H9 (cell line): Measurements from ENCODE around the gene ANKRD39. TPM values are rescaled to one million over a fixed set of nuclear protein-coding genes. Genes with fewer than 3 reads are reported as not detected.
A peak's percentile ranks its signal among the peaks of the same experiment; 100 is the strongest.

Experiments
- DNase-seq: peaks from one replicate; pipeline ENCODE4 v3.0.0-alpha.2; 2017
- H2AFZ ChIP-seq: one replicate; pipeline ENCODE4 v1.6.1; 2013; ENCODE audit warnings: mild to moderate bottlenecking, low read length, control low read depth, moderate library complexity
- H2AK5ac ChIP-seq: 2 replicates; pipeline ENCODE4 v1.6.1; 2013; ENCODE audit warnings: low read length, control low read depth, mixed read lengths; ENCODE audit not compliant: insufficient read length
- H2BK120ac ChIP-seq: one replicate; pipeline ENCODE4 v1.6.1; 2013; ENCODE audit warnings: low read depth, mild to moderate bottlenecking, low read length, control low read depth, inconsistent platforms; ENCODE audit not compliant: poor library complexity, severe bottlenecking
- H2BK12ac ChIP-seq: 2 replicates; pipeline ENCODE4 v1.6.1; 2013; ENCODE audit warnings: low read length, control low read depth, mixed read lengths, low read depth; ENCODE audit not compliant: insufficient read length
- H2BK15ac ChIP-seq: 2 replicates; pipeline ENCODE4 v1.6.1; 2013; ENCODE audit warnings: low read depth, low read length, control low read depth
- H2BK20ac ChIP-seq: one replicate; pipeline ENCODE4 v1.6.1; 2013; ENCODE audit warnings: low read depth, mild to moderate bottlenecking, low read length, control low read depth, inconsistent platforms; ENCODE audit not compliant: poor library complexity, severe bottlenecking
- H2BK5ac ChIP-seq: 2 replicates; pipeline ENCODE4 v1.6.1; 2013; ENCODE audit warnings: low read length, control low read depth, mixed read lengths; ENCODE audit not compliant: insufficient read length
- H3K14ac ChIP-seq: 2 replicates; pipeline ENCODE4 v1.6.1; 2013; ENCODE audit warnings: low read length, control low read depth; ENCODE audit not compliant: insufficient read depth
- H3K18ac ChIP-seq: 2 replicates; pipeline ENCODE4 v1.6.1; 2013; ENCODE audit warnings: low read depth, mild to moderate bottlenecking, mixed read lengths, low read length, control low read depth; ENCODE audit not compliant: insufficient read length
- H3K23ac ChIP-seq: 2 replicates; pipeline ENCODE4 v1.6.1; 2013; ENCODE audit warnings: low read length, control low read depth, mixed read lengths, low read depth; ENCODE audit not compliant: insufficient read length
- H3K23me2 ChIP-seq: 2 replicates; pipeline ENCODE4 v1.6.1; 2013; ENCODE audit warnings: low read depth, mild to moderate bottlenecking, mixed read lengths, low read length, control low read depth; ENCODE audit not compliant: insufficient read length, poor library complexity, severe bottlenecking
- H3K27ac ChIP-seq: 2 replicates; pipeline ENCODE4 v1.5.1; 2013; ENCODE audit warnings: low read length, control low read depth, mixed read lengths, low read depth; ENCODE audit not compliant: insufficient read length
- H3K27me3 ChIP-seq: 2 replicates; pipeline ENCODE4 v1.6.1; 2013; ENCODE audit warnings: low read length, control low read depth, inconsistent platforms; ENCODE audit not compliant: insufficient read depth
- H3K4ac ChIP-seq: 2 replicates; pipeline ENCODE4 v1.6.1; 2013; ENCODE audit warnings: low read depth, mild to moderate bottlenecking, control low read depth, inconsistent platforms, low read length, moderate library complexity
- H3K4me1 ChIP-seq: 2 replicates; pipeline ENCODE4 v1.6.1; 2013; ENCODE audit warnings: low read length, control low read depth, inconsistent platforms; ENCODE audit not compliant: insufficient read depth
- H3K4me2 ChIP-seq: 2 replicates; pipeline ENCODE4 v1.6.1; 2013; ENCODE audit warnings: low read length, control low read depth, mixed read lengths; ENCODE audit not compliant: insufficient read length, insufficient read depth
- H3K56ac ChIP-seq: 2 replicates; pipeline ENCODE4 v1.6.1; 2013; ENCODE audit warnings: low read depth, mild to moderate bottlenecking, mixed read lengths, low read length, control low read depth; ENCODE audit not compliant: insufficient read length
- H3K79me1 ChIP-seq: 2 replicates; pipeline ENCODE4 v1.6.1; 2013; ENCODE audit warnings: low read depth, mild to moderate bottlenecking, moderate library complexity, low read length, control low read depth, inconsistent platforms; ENCODE audit not compliant: insufficient read depth, poor library complexity, severe bottlenecking
- H3K79me2 ChIP-seq: 2 replicates; pipeline ENCODE4 v1.6.1; 2013; ENCODE audit warnings: low read length, control low read depth, inconsistent platforms; ENCODE audit not compliant: insufficient read depth
- H3K9ac ChIP-seq: 2 replicates; pipeline ENCODE4 v1.6.1; 2013; ENCODE audit warnings: low read length, control low read depth, mixed read lengths; ENCODE audit not compliant: insufficient read length; ENCODE audit errors: extremely low read depth
- H3K9me3 ChIP-seq: one replicate; pipeline ENCODE4 v1.6.1; 2013; ENCODE audit warnings: low read depth, low read length, inconsistent platforms; ENCODE audit not compliant: control insufficient read depth
- H3T11ph ChIP-seq: one replicate; pipeline ENCODE4 v1.6.1; 2013; ENCODE audit warnings: mild to moderate bottlenecking, low read length, control low read depth, inconsistent platforms
- H4K20me1 ChIP-seq: one replicate; pipeline ENCODE4 v1.6.1; 2013; ENCODE audit not compliant: control insufficient read depth, insufficient read length, insufficient read depth
- H4K5ac ChIP-seq: 2 replicates; pipeline ENCODE4 v1.6.1; 2013; ENCODE audit warnings: low read depth, mild to moderate bottlenecking, mixed read lengths, low read length, control low read depth; ENCODE audit not compliant: insufficient read length
- H4K8ac ChIP-seq: replicated peaks from 2 replicates; pipeline ENCODE4 v1.6.1; 2013; ENCODE audit warnings: low read length, control low read depth, mixed read lengths, low read depth; ENCODE audit not compliant: insufficient read length
- H4K91ac ChIP-seq: 2 replicates; pipeline ENCODE4 v1.6.1; 2013; ENCODE audit warnings: low read depth, mild to moderate bottlenecking, moderate library complexity, mixed read lengths, low read length, control low read depth; ENCODE audit not compliant: insufficient read length
- H3K27ac Mint-ChIP-seq, 3 experiments: 2 replicates in 2 of 3; 3 replicates in 1 of 3; pipeline ENCODE4 v1.8.0; 2020 to 2021; ENCODE audit warnings: mixed read lengths in 3 of 3, mild to moderate bottlenecking in 1 of 3, moderate library complexity in 1 of 3
- H3K27me3 Mint-ChIP-seq: 2 replicates; pipeline ENCODE4 v1.8.0; 2021; ENCODE audit warnings: low read depth, mild to moderate bottlenecking, moderate library complexity, mixed read lengths
- H3K36me3 Mint-ChIP-seq, 3 experiments: 2 replicates in 2 of 3; 3 replicates in 1 of 3; pipeline ENCODE4 v1.8.0; 2020 to 2021; ENCODE audit warnings: low read depth in 3 of 3, mixed read lengths in 3 of 3; ENCODE audit not compliant: insufficient read depth in 1 of 3
- H3K4me1 Mint-ChIP-seq, 2 experiments: 2 replicates each; pipeline ENCODE4 v1.8.0; 2020; ENCODE audit warnings: mixed read lengths in 2 of 2
- H3K4me3 Mint-ChIP-seq, 2 experiments: 2 replicates in 1 of 2; 3 replicates in 1 of 2; pipeline ENCODE4 v1.8.0; 2020 to 2021; ENCODE audit warnings: mild to moderate bottlenecking in 2 of 2, mixed read lengths in 2 of 2, moderate library complexity in 1 of 2
- H3K9me3 Mint-ChIP-seq, 2 experiments: 2 replicates in 1 of 2; 3 replicates in 1 of 2; pipeline ENCODE4 v1.8.0; 2020; ENCODE audit warnings: mild to moderate bottlenecking in 2 of 2, mixed read lengths in 2 of 2, moderate library complexity in 1 of 2
- WGBS: extraction: QIAGEN DNeasy Blood & Tissue Kit; methylation state at CpG from one replicate; pipeline ENCODE4 v1.1.7; 2013; ENCODE audit warnings: missing lambda C conversion rate, low lambda C conversion rate, mixed read lengths; ENCODE audit not compliant: insufficient read length; ENCODE audit errors: extremely low coverage; 5-methylcytosine and 5-hydroxymethylcytosine counted together
- long read RNA-seq: library from polyadenylated mRNA; unstranded; transcript quantifications from one replicate; pipeline ENCODE4 v2.0.0, GENCODE V29; 2020
- total RNA-seq: library from RNA; stranded (reverse); gene quantifications from 2 replicates; pipeline ENCODE4 v1.2.1, GENCODE V29; 2021
- TF ChIP-seq, protein P1 (sequence below): fragments of 200-600 bp; sonication (generic); conservative IDR thresholded peaks from 3 replicates; pipeline ENCODE4 v1.8.0; 2021; ENCODE audit warnings: antibody characterized with exemption, mild to moderate bottlenecking

The ANKRD39 gene
- 13.0 and 13.9 TPM in 2 replicates for total RNA-seq
- long read RNA-seq, transcript ANKRD39-201 (4 exons, 976 nt): major isoform, 10 of 11 reads
- long read RNA-seq, partial matches to known transcripts: 1 of 11 reads
- long read RNA-seq, other reads (novel, unspliced or antisense): 0 of 11 reads

GRCh38 chr2:96857667-96858372, at the start of gene ANKRD39:
Gene ANKRD39, minus strand, starts transcription at chr2:96858016. Its CDS starts 29 bp downstream, at chr2:96857987.
- Histone ChIP-seq H3K23ac (no peak within 1 kb of the TSS), H2BK12ac (no peak within 1 kb of the TSS), H4K20me1 (peaks cover 2% of the 10 kb centered on the region), H3K9ac (peak within 1 kb of the TSS; percentile 3), H4K8ac (no peak within 1 kb of the TSS), H3K4me1 (no peaks in the 10 kb centered on the region; the same call in 1 of the 2 replicates), H3K56ac (no peak within 1 kb of the TSS), H3K79me2 (peaks cover 2% of the 10 kb centered on the region; the same call in 1 of the 2 replicates), H3T11ph (no peak within 1 kb of the TSS), H3K4me2 (peak within 1 kb of the TSS; percentile 55), H3K14ac (no peak within 1 kb of the TSS; the same call in 1 of the 2 replicates), H3K9me3 (no peaks in the 10 kb centered on the region), H4K91ac (no peak within 1 kb of the TSS), H3K27me3 (no peaks in the 10 kb centered on the region), H2BK20ac (no peak within 1 kb of the TSS), H2BK5ac (no peak within 1 kb of the TSS), H2BK120ac (no peak within 1 kb of the TSS), H4K5ac (no peak within 1 kb of the TSS), H3K27ac (no peak within 1 kb of the TSS), H2BK15ac (no peak within 1 kb of the TSS), H2AK5ac (no peak within 1 kb of the TSS), H3K79me1 (no peaks in the 10 kb centered on the region), H3K4ac (no peak within 1 kb of the TSS), H2AFZ (no peak within 1 kb of the TSS), H3K18ac (no peak within 1 kb of the TSS), H3K23me2 (peaks cover 6% of the 10 kb centered on the region)
- WGBS: no CpG with 5 or more reads among the region's 81 CpGs
- Mint-ChIP-seq H3K27ac (peak within 1 kb of the TSS; percentile 2 to 87 (median 70); a peak in 3 of 7 replicates), H3K4me1 (peaks cover 22 to 24% of the 10 kb centered on the region in 2 experiments), H3K27me3 (no peaks in the 10 kb centered on the region; the same call in 1 of the 2 replicates), H3K36me3 (peaks cover 17 to 49% (median 36%) of the 10 kb centered on the region in 3 experiments), H3K4me3 (peak within 1 kb of the TSS; percentile 78 to 89), H3K9me3 (no peaks in the 10 kb centered on the region)
- peak; percentile 97 for DNase-seq
- TF ChIP-seq, protein P1, sequence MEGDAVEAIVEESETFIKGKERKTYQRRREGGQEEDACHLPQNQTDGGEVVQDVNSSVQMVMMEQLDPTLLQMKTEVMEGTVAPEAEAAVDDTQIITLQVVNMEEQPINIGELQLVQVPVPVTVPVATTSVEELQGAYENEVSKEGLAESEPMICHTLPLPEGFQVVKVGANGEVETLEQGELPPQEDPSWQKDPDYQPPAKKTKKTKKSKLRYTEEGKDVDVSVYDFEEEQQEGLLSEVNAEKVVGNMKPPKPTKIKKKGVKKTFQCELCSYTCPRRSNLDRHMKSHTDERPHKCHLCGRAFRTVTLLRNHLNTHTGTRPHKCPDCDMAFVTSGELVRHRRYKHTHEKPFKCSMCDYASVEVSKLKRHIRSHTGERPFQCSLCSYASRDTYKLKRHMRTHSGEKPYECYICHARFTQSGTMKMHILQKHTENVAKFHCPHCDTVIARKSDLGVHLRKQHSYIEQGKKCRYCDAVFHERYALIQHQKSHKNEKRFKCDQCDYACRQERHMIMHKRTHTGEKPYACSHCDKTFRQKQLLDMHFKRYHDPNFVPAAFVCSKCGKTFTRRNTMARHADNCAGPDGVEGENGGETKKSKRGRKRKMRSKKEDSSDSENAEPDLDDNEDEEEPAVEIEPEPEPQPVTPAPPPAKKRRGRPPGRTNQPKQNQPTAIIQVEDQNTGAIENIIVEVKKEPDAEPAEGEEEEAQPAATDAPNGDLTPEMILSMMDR: peak; percentile 82
